ENCODE results near the gene NOVA2. TPM values are rescaled to one million over a fixed set of nuclear protein-coding genes. Genes with fewer than 3 reads are reported as not detected.

Gene NOVA2
- total RNA-seq, 6 donors from 2014 or later: 4.7 to 19.0 (median 13.9) TPM

DNA sequence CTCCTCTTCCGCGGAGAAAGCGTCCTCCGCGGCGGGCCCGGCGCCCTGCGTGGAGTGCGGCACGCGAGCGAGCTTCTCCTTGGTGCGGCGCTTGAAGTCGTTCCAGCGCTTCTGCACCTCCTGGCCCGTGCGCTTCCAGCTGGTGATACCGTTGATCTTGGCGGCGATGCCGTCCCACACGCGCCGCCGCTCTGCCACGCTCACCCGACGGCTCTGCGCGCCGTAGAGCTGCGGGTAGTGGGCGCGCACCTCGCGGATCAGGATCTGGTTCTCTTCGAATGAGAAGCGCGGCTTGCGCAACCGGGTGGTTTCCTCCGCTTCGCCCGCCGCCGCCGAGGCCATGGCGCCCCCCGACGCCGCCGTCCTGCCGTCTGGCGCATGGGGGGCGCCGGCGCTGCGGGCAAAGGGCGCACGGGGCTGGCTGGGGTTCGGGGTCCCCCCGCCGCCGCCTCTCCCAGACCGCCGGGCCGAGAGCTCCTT lies 72.2 kb downstream of the NOVA2 start:
- 20% methylated on average over 33 of the region's 69 CpGs; no CpG with 5 or more reads in 1 of the 2 donors for WGBS, 2 donors
- Histone ChIP-seq H3K27ac (peak overlapping the region in 2 of 4 donors; percentile 67 to 79), H3K4me1 (peaks cover 12 to 32% (median 18%) of the 10 kb centered on the region in 4 donors), H3K27me3 (no peaks in the 10 kb centered on the region), H3K4me3 (peak overlapping the region; percentile 67 to 84 (median 76)), H3K36me3 (peaks cover 0 to 26% (median 20%) of the 10 kb centered on the region in 4 donors), H3K9me3 (no peaks in the 10 kb centered on the region)
- DNase-seq (peak; percentile 70 to 88), ATAC-seq (ENCODE audit: low FRiP score in 2 of 2) (peak in 1 of 2 donors; percentile 37)
- TF ChIP-seq EP300 (IDR thresholded peaks at IDR 0.05) (no peak), POLR2AphosphoS5 (IDR thresholded peaks at IDR 0.05) (no peak), POLR2A (IDR thresholded peaks at IDR 0.05) (no peak)
- TF ChIP-seq, protein P1, sequence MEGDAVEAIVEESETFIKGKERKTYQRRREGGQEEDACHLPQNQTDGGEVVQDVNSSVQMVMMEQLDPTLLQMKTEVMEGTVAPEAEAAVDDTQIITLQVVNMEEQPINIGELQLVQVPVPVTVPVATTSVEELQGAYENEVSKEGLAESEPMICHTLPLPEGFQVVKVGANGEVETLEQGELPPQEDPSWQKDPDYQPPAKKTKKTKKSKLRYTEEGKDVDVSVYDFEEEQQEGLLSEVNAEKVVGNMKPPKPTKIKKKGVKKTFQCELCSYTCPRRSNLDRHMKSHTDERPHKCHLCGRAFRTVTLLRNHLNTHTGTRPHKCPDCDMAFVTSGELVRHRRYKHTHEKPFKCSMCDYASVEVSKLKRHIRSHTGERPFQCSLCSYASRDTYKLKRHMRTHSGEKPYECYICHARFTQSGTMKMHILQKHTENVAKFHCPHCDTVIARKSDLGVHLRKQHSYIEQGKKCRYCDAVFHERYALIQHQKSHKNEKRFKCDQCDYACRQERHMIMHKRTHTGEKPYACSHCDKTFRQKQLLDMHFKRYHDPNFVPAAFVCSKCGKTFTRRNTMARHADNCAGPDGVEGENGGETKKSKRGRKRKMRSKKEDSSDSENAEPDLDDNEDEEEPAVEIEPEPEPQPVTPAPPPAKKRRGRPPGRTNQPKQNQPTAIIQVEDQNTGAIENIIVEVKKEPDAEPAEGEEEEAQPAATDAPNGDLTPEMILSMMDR (IDR thresholded peaks at IDR 0.05): no peak

GRCh38 chr19:45900738-45901431 lies 72.8 kb downstream of the NOVA2 start:
- Histone ChIP-seq H3K36me3 (peaks cover 0 to 26% (median 20%) of the 10 kb centered on the region in 4 donors), H3K4me1 (peaks cover 12 to 32% (median 18%) of the 10 kb centered on the region in 4 donors), H3K27ac (peak overlapping the region in 1 of 4 donors; percentile 79), H3K9me3 (no peaks in the 10 kb centered on the region), H3K27me3 (no peaks in the 10 kb centered on the region), H3K4me3 (peak overlapping the region in 3 of 4 donors; percentile 67 to 82 (median 70))
- no peak for TF ChIP-seq POLR2AphosphoS5 (IDR thresholded peaks at IDR 0.05)
- TF ChIP-seq, protein P1 (IDR thresholded peaks at IDR 0.05): no peak
- no peak for TF ChIP-seq POLR2A (IDR thresholded peaks at IDR 0.05)
- TF ChIP-seq EP300 (IDR thresholded peaks at IDR 0.05): no peak
- WGBS, 2 donors: 75 to 88% methylated on average over 6 to 10 of the region's 22 CpGs
- DNase-seq (no peak), ATAC-seq (ENCODE audit: low FRiP score in 2 of 2) (no peak)

DNA sequence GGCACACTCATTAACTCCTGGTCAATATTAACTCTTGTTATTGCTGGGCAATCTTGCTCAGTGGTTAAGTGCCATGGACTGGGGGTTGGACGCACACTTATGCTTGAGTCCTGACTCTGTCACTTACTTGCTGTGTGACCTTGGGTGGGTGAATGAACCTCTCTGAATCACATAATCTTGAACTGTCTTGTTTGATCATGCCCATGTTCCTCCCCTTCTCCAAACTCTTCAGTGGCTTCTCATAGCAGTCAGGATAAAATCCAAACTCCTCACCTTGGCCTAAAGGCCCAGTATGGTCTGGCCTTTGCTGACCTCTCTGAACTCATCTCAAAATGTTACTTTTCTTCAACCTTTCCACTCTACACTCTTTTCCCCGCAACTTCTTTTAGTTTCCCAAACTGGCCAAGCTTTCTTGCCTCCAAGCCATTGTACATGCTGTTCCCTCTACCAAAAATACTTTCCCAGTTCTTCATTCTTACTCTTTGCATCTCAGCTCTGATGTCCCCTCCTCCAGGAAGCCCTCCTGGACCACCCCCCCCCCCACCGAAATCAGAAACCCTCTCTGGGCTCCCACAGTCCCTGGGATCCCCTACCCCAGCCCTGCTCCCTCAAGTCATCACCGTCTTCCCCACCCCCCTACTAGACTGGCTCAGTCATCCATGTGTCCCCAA lies 73.6 kb downstream of the NOVA2 start:
- Histone ChIP-seq H3K27me3 (no peaks in the 10 kb centered on the region), H3K9me3 (no peaks in the 10 kb centered on the region), H3K4me1 (peaks cover 12 to 32% (median 18%) of the 10 kb centered on the region in 4 donors), H3K27ac (no peak overlapping the region), H3K36me3 (peaks cover 0 to 32% (median 23%) of the 10 kb centered on the region in 4 donors), H3K4me3 (no peak overlapping the region)
- DNase-seq (no peak), ATAC-seq (ENCODE audit: low FRiP score in 2 of 2) (no peak)
- TF ChIP-seq POLR2A (IDR thresholded peaks at IDR 0.05) (no peak), EP300 (IDR thresholded peaks at IDR 0.05) (no peak), POLR2AphosphoS5 (IDR thresholded peaks at IDR 0.05) (no peak)
- TF ChIP-seq, protein P1 (IDR thresholded peaks at IDR 0.05): no peak
- 94 to 99% methylated on average over 4 of the region's 4 CpGs for WGBS, 2 donors

- no peaks in the 10 kb centered on the region for H3K27me3 ChIP-seq
- peaks cover 0 to 38% (median 26%) of the 10 kb centered on the region in 4 donors for H3K36me3 ChIP-seq
- WGBS, 2 donors: 93 to 96% methylated on average over 7 of the region's 7 CpGs
- H3K9me3 ChIP-seq: no peaks in the 10 kb centered on the region
- TF ChIP-seq POLR2AphosphoS5 (IDR thresholded peaks at IDR 0.05) (no peak), EP300 (IDR thresholded peaks at IDR 0.05) (no peak), POLR2A (IDR thresholded peaks at IDR 0.05) (no peak)
- TF ChIP-seq, protein P1 (IDR thresholded peaks at IDR 0.05): no peak
- no peak overlapping the region for H3K4me3 ChIP-seq
- no peak overlapping the region for H3K27ac ChIP-seq
- ATAC-seq (ENCODE audit: low FRiP score in 2 of 2) (no peak), DNase-seq (no peak)
- peaks cover 12 to 32% (median 18%) of the 10 kb centered on the region in 4 donors for H3K4me1 ChIP-seq
These were observed 74.4 kb downstream of the NOVA2 start for GRCh38 chr19:45899253-45899652.
